Neural cell (in vitro differentiated cells): Measurements from ENCODE around the gene SLC10A3. TPM values are rescaled to one million over a fixed set of nuclear protein-coding genes. Genes with fewer than 3 reads are reported as not detected.

Experiments used
- H2AFZ ChIP-seq: fragments of 200-600, 300-800 bp; sonication (generic), shearing (Covaris generic); 2 replicates; pipeline ENCODE4 v1.6.0; 2014; ENCODE audit warnings: low read depth, mild to moderate bottlenecking, antibody characterized with exemption, low read length, moderate library complexity
- H3F3A ChIP-seq: fragments of 200-600 bp; shearing (Covaris generic); 2 replicates; pipeline ENCODE4 v1.6.1; 2016; ENCODE audit warnings: mild to moderate bottlenecking, moderate library complexity, mixed read lengths, antibody characterized with exemption, low read length; ENCODE audit not compliant: insufficient read depth, poor library complexity, severe bottlenecking
- H3K27ac ChIP-seq: fragments of 200-600, 300-800 bp; sonication (generic), shearing (Covaris generic); 2 replicates; pipeline ENCODE4 v1.5.1; 2014; ENCODE audit warnings: mild to moderate bottlenecking, low read length, moderate library complexity
- H3K27me3 ChIP-seq: fragments of 300-800, 200-600 bp; sonication (generic), shearing (Covaris generic); 2 replicates; pipeline ENCODE4 v1.6.0; 2014; ENCODE audit warnings: mild to moderate bottlenecking, low read depth, low read length, moderate library complexity; ENCODE audit not compliant: insufficient read depth
- H3K36me3 ChIP-seq: fragments of 300-800, 200-600 bp; sonication (generic), shearing (Covaris generic); 2 replicates; pipeline ENCODE4 v1.5.1; 2014; ENCODE audit warnings: mild to moderate bottlenecking, antibody characterized with exemption, low read length, moderate library complexity; ENCODE audit not compliant: insufficient read depth
- H3K4me2 ChIP-seq: fragments of 300-800, 200-600 bp; sonication (generic), shearing (Covaris generic); 2 replicates; pipeline ENCODE4 v1.6.0; 2014; ENCODE audit warnings: mild to moderate bottlenecking, low read length
- H3K4me3 ChIP-seq: fragments of 300-800, 200-600 bp; sonication (generic), shearing (Covaris generic); 2 replicates; pipeline ENCODE4 v1.5.1; 2014; ENCODE audit warnings: mild to moderate bottlenecking, low read length, moderate library complexity
- H3K79me2 ChIP-seq: fragments of 200-600 bp; shearing (Covaris generic); replicated peaks from 2 replicates; pipeline ENCODE4 v1.6.0; 2014; ENCODE audit warnings: mild to moderate bottlenecking, low read length, moderate library complexity; ENCODE audit not compliant: insufficient read depth
- H3K9ac ChIP-seq: fragments of 300-800, 200-600 bp; sonication (generic), shearing (Covaris generic); 2 replicates; pipeline ENCODE4 v1.6.1; 2016; ENCODE audit warnings: mild to moderate bottlenecking, low read length, mixed read lengths
- H3K9me2 ChIP-seq: fragments of 200-600 bp; shearing (Covaris generic); 2 replicates; pipeline ENCODE4 v1.6.1; 2016; ENCODE audit warnings: mild to moderate bottlenecking, low read length, mixed read lengths; ENCODE audit not compliant: insufficient read depth
- H3K9me3 ChIP-seq: fragments of 200-600, 300-800 bp; sonication (generic), shearing (Covaris generic); 2 replicates; pipeline ENCODE4 v1.6.1; 2016; ENCODE audit warnings: mild to moderate bottlenecking, mixed run types, low read length, moderate library complexity, mixed read lengths
- H4K20me1 ChIP-seq: fragments of 200-600 bp; shearing (Covaris generic); 2 replicates; pipeline ENCODE4 v1.6.1; 2016; ENCODE audit warnings: mild to moderate bottlenecking, mixed run types; ENCODE audit not compliant: insufficient read depth
- EP300 ChIP-seq: fragments of 450-650 bp; conservative IDR thresholded peaks from 2 replicates; pipeline ENCODE4 v1.6.1; 2014; ENCODE audit warnings: antibody characterized with exemption, mild to moderate bottlenecking, moderate library complexity; ENCODE audit not compliant: poor library complexity, severe bottlenecking
- EZH2 ChIP-seq: fragments of 200-600, 300-800 bp; shearing (Covaris generic), sonication (generic); IDR thresholded peaks from 2 replicates; pipeline ENCODE4 v1.6.1; 2014; ENCODE audit warnings: antibody characterized with exemption, low read length, borderline replicate concordance, mild to moderate bottlenecking; ENCODE audit not compliant: insufficient read depth, poor library complexity, severe bottlenecking
- MXI1 ChIP-seq: fragments of 450-650 bp; conservative IDR thresholded peaks from 2 replicates; pipeline ENCODE4 v1.6.1; 2014; ENCODE audit warnings: antibody characterized with exemption, mild to moderate bottlenecking; ENCODE audit not compliant: poor library complexity, severe bottlenecking
- POLR2AphosphoS5 ChIP-seq: IDR thresholded peaks from 2 replicates; pipeline ENCODE4 v1.6.1; 2012
- RAD21 ChIP-seq: fragments of 450-650 bp; conservative IDR thresholded peaks from 2 replicates; pipeline ENCODE4 v1.6.1; 2014; ENCODE audit warnings: antibody characterized with exemption, mild to moderate bottlenecking, moderate library complexity
- SMC3 ChIP-seq: fragments of 450-650 bp; conservative IDR thresholded peaks from 2 replicates; pipeline ENCODE4 v1.6.1; 2014; ENCODE audit warnings: antibody characterized with exemption, mild to moderate bottlenecking, moderate library complexity; ENCODE audit not compliant: poor library complexity
- TAF1 ChIP-seq: IDR thresholded peaks from 2 replicates; pipeline ENCODE4 v1.6.1; 2012; ENCODE audit warnings: low read depth
- polyA plus RNA-seq: library from polyadenylated mRNA; depleted of rRNA; stranded (reverse); fragments of >200 nt; gene quantifications from 2 replicates; pipeline ENCODE4 v1.2.3, GENCODE V29; 2014
- TF ChIP-seq, protein P1 (sequence below): IDR thresholded peaks from 2 replicates; pipeline ENCODE4 v1.6.1; 2012; ENCODE audit warnings: borderline replicate concordance
- TF ChIP-seq, protein P2 (sequence below): fragments of 450-650 bp; IDR thresholded peaks from 2 replicates; pipeline ENCODE4 v1.5.1; 2014; ENCODE audit warnings: antibody characterized with exemption, mild to moderate bottlenecking, moderate library complexity; ENCODE audit not compliant: poor library complexity, severe bottlenecking

Gene SLC10A3
- polyA plus RNA-seq, 1 donor from 2014 or later: 2.7 TPM

DNA sequence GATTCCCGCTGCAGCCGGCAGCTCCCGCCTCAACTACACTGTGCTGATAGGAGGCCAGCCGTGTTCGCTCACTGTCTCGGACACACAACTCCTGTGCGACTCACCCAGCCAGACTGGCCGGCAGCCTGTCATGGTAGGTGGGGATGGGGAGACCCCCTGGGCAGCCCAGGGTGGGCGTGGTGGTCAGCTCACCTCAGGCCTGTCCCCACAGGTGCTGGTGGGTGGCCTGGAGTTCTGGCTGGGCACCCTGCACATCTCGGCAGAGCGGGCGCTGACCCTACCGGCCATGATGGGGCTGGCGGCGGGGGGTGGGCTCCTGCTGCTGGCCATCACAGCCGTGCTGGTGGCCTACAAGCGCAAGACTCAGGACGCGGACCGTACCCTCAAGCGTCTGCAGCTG, 22.9 kb downstream of the SLC10A3 start:
- no peak overlapping the region for H3K27ac ChIP-seq
- H4K20me1 ChIP-seq: no peaks in the 10 kb centered on the region
- H3K4me2 ChIP-seq: no peak overlapping the region
- H3K4me3 ChIP-seq: no peak overlapping the region
- no peaks in the 10 kb centered on the region for H3K9me3 ChIP-seq
- H3K36me3 ChIP-seq: no peaks in the 10 kb centered on the region
- H3K27me3 ChIP-seq: no peaks in the 10 kb centered on the region
- H3K79me2 ChIP-seq: no peaks in the 10 kb centered on the region
- H3K9ac ChIP-seq: no peak overlapping the region
- no peaks in the 10 kb centered on the region for H3K9me2 ChIP-seq
- no peaks in the 10 kb centered on the region for H3F3A ChIP-seq
- H2AFZ ChIP-seq: no peak overlapping the region
- TF ChIP-seq TAF1 (no peak), POLR2AphosphoS5 (no peak), EZH2 (no peak), EP300 (no peak), SMC3 (no peak), RAD21 (no peak), MXI1 (no peak)
- TF ChIP-seq, protein P1, sequence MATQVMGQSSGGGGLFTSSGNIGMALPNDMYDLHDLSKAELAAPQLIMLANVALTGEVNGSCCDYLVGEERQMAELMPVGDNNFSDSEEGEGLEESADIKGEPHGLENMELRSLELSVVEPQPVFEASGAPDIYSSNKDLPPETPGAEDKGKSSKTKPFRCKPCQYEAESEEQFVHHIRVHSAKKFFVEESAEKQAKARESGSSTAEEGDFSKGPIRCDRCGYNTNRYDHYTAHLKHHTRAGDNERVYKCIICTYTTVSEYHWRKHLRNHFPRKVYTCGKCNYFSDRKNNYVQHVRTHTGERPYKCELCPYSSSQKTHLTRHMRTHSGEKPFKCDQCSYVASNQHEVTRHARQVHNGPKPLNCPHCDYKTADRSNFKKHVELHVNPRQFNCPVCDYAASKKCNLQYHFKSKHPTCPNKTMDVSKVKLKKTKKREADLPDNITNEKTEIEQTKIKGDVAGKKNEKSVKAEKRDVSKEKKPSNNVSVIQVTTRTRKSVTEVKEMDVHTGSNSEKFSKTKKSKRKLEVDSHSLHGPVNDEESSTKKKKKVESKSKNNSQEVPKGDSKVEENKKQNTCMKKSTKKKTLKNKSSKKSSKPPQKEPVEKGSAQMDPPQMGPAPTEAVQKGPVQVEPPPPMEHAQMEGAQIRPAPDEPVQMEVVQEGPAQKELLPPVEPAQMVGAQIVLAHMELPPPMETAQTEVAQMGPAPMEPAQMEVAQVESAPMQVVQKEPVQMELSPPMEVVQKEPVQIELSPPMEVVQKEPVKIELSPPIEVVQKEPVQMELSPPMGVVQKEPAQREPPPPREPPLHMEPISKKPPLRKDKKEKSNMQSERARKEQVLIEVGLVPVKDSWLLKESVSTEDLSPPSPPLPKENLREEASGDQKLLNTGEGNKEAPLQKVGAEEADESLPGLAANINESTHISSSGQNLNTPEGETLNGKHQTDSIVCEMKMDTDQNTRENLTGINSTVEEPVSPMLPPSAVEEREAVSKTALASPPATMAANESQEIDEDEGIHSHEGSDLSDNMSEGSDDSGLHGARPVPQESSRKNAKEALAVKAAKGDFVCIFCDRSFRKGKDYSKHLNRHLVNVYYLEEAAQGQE: no peak
- TF ChIP-seq, protein P2, sequence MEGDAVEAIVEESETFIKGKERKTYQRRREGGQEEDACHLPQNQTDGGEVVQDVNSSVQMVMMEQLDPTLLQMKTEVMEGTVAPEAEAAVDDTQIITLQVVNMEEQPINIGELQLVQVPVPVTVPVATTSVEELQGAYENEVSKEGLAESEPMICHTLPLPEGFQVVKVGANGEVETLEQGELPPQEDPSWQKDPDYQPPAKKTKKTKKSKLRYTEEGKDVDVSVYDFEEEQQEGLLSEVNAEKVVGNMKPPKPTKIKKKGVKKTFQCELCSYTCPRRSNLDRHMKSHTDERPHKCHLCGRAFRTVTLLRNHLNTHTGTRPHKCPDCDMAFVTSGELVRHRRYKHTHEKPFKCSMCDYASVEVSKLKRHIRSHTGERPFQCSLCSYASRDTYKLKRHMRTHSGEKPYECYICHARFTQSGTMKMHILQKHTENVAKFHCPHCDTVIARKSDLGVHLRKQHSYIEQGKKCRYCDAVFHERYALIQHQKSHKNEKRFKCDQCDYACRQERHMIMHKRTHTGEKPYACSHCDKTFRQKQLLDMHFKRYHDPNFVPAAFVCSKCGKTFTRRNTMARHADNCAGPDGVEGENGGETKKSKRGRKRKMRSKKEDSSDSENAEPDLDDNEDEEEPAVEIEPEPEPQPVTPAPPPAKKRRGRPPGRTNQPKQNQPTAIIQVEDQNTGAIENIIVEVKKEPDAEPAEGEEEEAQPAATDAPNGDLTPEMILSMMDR: no peak

DNA sequence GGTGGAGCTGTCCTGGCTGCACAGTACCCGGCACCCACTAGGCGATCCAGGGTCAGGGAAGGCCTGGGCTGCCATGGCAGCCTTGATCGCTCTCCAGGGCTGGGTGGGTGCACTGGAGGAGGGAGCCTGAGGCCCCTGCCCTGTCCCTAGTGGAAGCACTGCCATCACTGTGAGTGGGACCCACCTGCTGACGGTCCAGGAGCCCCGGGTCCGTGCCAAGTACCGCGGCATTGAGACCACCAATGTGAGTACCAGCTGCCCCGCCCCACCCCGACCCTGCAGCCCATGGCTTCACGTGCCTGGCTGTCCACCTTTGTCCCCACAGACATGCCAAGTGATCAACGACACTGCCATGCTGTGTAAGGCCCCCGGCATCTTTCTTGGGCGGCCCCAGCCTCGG, 23.5 kb downstream of the SLC10A3 start:
- no peaks in the 10 kb centered on the region for H3K36me3 ChIP-seq
- H3K27me3 ChIP-seq: no peaks in the 10 kb centered on the region
- H3K4me2 ChIP-seq: no peak overlapping the region
- H3K4me3 ChIP-seq: no peak overlapping the region
- H3K9me3 ChIP-seq: no peaks in the 10 kb centered on the region
- TF ChIP-seq, protein P1: no peak
- TF ChIP-seq EP300 (no peak), SMC3 (no peak), MXI1 (no peak)
- H3K9ac ChIP-seq: no peak overlapping the region
- no peak overlapping the region for H3K27ac ChIP-seq
- no peaks in the 10 kb centered on the region for H3K9me2 ChIP-seq
- no peak overlapping the region for H2AFZ ChIP-seq
- no peaks in the 10 kb centered on the region for H4K20me1 ChIP-seq
- H3K79me2 ChIP-seq: no peaks in the 10 kb centered on the region
- H3F3A ChIP-seq: no peaks in the 10 kb centered on the region
